ENCODE measurements around the gene C7orf25.

Gene C7orf25

DNA sequence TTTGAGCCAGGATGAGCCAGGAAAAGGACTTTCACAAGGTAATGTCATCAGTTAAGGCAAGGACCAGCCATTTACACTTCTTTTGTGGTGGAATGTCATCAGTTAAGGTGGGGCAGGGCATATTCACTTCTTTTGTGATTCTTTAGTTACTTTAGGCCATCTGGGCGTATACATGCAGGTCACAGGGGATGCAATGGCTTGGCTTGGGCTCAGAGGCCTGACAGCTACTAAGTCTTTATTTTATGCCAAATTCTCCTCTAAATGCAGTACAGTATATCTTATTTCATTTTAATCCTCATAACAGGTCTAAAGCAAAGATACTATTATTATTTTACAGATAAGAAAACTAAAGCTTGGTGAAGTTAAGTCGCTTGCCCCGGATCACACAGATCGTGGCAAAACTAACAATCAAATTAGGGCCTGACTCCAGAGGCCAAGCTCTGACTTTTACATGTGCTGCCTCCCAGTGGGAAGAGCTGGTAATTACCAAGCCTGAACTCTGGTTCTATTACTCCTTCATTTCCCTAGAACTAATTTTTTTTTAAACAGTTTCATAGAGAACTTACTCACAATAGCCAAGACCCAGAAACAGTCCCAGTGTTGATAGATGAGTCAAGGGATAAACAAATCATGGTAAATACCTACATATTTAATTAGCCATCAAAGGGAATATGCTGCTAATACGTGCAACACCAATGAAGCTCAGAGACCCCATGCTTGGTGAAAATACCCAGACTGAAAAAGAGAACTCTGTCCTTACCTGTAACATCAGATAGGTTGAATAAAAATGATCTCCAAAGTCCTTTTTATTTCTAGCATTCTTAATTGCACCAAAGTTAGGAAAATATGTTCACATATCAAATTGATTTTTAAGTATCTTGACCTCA, 35.4 kb downstream of the C7orf25 start:
- peak; percentile 20 for DNase-seq

- no peak for DNase-seq
Measured at GRCh38 chr7:42869131-42870020, 42.5 kb downstream of the C7orf25 start.

- no peak for DNase-seq
Measured at GRCh38 chr7:42868480-42868879, 43.4 kb downstream of the C7orf25 start.

Measured in activated gamma-delta T cell treated with Interleukin-2 at 50 U/mL for 16 hours (primary cell).